Right renal cortex interstitium (tissue), 3 donors: ENCODE results near the gene ADSS2. TPM values are rescaled to one million over a fixed set of nuclear protein-coding genes. Genes with fewer than 3 reads are reported as not detected.
"Not testable (repeated sequence)": the region's sequence is repeated elsewhere in the genome, so short reads cannot be mapped to it uniquely, and the experiment has no call there.

Experiments used
- DNase-seq, 3 donors: peaks; one replicate each; pipeline ENCODE4 v3.0.0-alpha.2; 2013; ENCODE audit warnings: low read depth in 3 of 3, low spot score in 2 of 3
- polyA plus RNA-seq, 3 donors: library from polyadenylated mRNA; unstranded; fragments of 120-200 nt; gene quantifications; one replicate each; pipeline ENCODE4 v1.2.1, GENCODE V29; 2013; ENCODE audit not compliant: insufficient read length in 3 of 3

Gene ADSS2
- polyA plus RNA-seq, 3 donors: 61.0 to 64.6 (median 63.3) TPM

- DNase-seq: no peak
These were observed 83.4 kb downstream of the ADSS2 start for GRCh38 chr1:244368279-244368678.

GRCh38 chr1:244367399-244368114 lies 84.2 kb downstream of the ADSS2 start:
- DNase-seq: no peak

- DNase-seq: no peak
These were observed 85.9 kb downstream of the ADSS2 start for GRCh38 chr1:244365809-244366208.

- not testable (repeated sequence) for DNase-seq
These were observed 86.4 kb downstream of the ADSS2 start for GRCh38 chr1:244365262-244365661.

GRCh38 chr1:244362476-244362875 lies 89.2 kb downstream of the ADSS2 start:
- DNase-seq: no peak

- no peak for DNase-seq
These were observed 89.8 kb downstream of the ADSS2 start for GRCh38 chr1:244361764-244362473.

Other genes starting within 250 kb of the ADSS2 start
- gene CATSPERE, start 9.4 kb upstream of the ADSS2 start, polyA plus RNA-seq: 1 to 10 TPM; 1.9 to 2.8 (median 2.6) TPM
- 10 to 100 TPM; 47.0 to 53.7 (median 47.4) TPM for gene DESI2, start 201.2 kb upstream of the ADSS2 start, polyA plus RNA-seq